GM13977 (cell line): ENCODE results near the gene GPR143.

Experiments used
- DNase-seq: peaks from one replicate; pipeline ENCODE4 v3.0.0; 2012; ENCODE audit warnings: low spot score
- in situ Hi-C: fragments of 300-500 bp; cut with MboI; formaldehyde crosslinking; loops from one replicate; pipeline ENCODE4 v1.12.0; 2022; ENCODE audit warnings: low sequenced_read_pairs, low pct_unique_long_range_greater_than_20kb, mixed read lengths, inconsistent platforms; ENCODE audit not compliant: unreplicated experiment
- TF ChIP-seq, protein P1 (sequence below): IDR thresholded peaks from 2 replicates; pipeline ENCODE4 v1.5.1; 2012; ENCODE audit warnings: mild to moderate bottlenecking, control low read depth; ENCODE audit not compliant: insufficient read depth; ENCODE audit errors: extremely low read depth, missing control alignments

The GPR143 gene

DNA sequence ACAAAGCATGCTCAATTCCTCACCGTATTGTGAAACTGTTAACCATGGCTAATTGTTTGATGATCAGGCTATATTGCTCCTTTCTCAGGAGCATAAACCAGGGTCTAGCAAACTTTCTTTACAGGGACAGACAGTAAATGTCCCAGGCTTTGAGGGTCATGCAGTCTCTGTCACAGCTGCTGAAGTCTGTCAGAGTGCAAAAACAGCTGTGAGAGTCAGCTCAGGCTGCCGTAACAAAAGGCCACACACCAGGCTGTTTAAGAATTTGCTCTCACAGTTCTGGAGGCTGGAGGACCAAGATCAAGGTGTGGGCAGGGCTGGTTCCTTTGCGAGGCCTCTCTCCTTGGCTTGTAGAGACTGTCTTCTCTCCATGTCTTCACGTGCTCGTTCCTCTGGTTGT lies 75.6 kb downstream of the GPR143 start:
- in situ Hi-C loops, result loop anchor here (25.0 kb wide), 3 partner anchors 228 to 728 kb away; partner anchors contain the start of gene TBL1X
- no peak for DNase-seq
- TF ChIP-seq, protein P1, sequence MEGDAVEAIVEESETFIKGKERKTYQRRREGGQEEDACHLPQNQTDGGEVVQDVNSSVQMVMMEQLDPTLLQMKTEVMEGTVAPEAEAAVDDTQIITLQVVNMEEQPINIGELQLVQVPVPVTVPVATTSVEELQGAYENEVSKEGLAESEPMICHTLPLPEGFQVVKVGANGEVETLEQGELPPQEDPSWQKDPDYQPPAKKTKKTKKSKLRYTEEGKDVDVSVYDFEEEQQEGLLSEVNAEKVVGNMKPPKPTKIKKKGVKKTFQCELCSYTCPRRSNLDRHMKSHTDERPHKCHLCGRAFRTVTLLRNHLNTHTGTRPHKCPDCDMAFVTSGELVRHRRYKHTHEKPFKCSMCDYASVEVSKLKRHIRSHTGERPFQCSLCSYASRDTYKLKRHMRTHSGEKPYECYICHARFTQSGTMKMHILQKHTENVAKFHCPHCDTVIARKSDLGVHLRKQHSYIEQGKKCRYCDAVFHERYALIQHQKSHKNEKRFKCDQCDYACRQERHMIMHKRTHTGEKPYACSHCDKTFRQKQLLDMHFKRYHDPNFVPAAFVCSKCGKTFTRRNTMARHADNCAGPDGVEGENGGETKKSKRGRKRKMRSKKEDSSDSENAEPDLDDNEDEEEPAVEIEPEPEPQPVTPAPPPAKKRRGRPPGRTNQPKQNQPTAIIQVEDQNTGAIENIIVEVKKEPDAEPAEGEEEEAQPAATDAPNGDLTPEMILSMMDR, result no peak

- no peak for DNase-seq
- TF ChIP-seq, protein P1, result no peak
- in situ Hi-C loops, result loop anchor here (25.0 kb wide), 3 partner anchors 227 to 727 kb away; partner anchors contain the start of gene TBL1X
These were observed 76.8 kb downstream of the GPR143 start for GRCh38 chrX:9688833-9689232.

DNA sequence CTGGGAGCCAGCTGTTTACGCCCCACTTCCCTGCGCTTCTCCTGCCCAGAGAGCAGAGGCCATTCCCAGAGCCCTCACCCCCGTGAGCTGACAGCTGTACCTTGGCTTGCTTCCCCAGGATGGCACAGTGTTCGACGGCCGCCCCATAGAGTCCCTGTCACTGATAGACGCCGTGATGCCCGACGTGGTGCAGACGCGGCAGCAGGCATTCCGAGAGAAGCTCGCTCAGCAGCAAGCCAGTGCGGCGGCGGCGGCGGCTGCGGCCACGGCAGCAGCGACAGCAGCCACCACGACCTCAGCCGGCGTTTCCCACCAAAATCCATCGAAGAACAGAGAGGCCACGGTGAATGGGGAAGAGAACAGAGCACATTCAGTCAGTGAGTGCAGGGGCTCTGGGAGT lies 77.7 kb downstream of the GPR143 start:
- in situ Hi-C loops, result loop anchor here (25.0 kb wide), 3 partner anchors 226 to 726 kb away; partner anchors contain the start of gene TBL1X
- DNase-seq, result no peak
- TF ChIP-seq, protein P1, result no peak

DNA sequence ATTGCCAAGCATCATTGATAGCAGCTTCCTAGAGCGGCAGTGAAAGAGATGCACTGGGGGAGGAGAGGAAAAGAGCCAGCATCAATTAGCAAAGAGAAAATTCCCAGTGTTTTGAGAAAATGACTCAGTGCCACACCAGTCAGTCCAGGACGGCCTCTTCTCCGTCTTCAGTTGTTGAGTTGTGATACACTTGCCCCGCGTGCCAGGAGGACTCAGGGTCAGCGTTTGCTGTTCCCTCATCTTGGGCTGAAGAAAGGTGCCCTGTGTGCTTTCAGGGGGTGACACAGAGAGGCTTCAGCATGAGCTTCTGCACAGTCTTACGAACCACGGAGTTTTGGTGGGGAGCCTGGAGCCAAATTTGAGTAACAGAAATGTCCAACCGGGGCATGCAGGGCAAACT lies 82.3 kb downstream of the GPR143 start:
- in situ Hi-C loops, result loop anchor here (25.0 kb wide), 3 partner anchors 221 to 721 kb away; partner anchors contain the start of gene TBL1X
- no peak for DNase-seq
- TF ChIP-seq, protein P1, result no peak

DNA sequence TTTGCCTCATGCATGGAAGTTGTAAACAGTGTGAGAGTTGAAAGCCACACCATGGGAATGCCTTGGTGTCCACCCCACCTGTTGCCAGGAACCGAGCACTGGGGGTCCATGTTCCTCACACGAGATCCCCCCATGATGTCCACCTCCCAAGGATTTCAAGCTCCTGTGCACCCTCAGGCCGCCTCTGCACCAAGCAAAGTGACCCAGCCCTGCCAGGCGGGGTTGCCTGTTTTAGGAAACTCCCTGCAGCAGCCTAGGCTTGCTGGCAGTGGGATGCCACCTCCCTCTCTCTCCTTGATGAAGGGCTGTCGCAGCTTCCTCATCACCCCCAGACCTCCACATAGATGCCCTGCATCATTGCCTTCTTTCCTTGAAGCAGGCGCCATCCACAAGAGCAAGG lies 82.8 kb downstream of the GPR143 start:
- TF ChIP-seq, protein P1, result no peak
- DNase-seq, result no peak
- in situ Hi-C loops, result loop anchor here (25.0 kb wide), 3 partner anchors 221 to 721 kb away; partner anchors contain the start of gene TBL1X

GRCh38 chrX:9682456-9682855 lies 83.2 kb downstream of the GPR143 start:
- no peak for DNase-seq

More at GRCh38 chrX:9682456-9682855, 83.2 kb downstream of the GPR143 start:
- in situ Hi-C loops, result loop anchor here (25.0 kb wide), 3 partner anchors 220 to 720 kb away; partner anchors contain the start of gene TBL1X
- TF ChIP-seq, protein P1, result no peak
